OCI-LY7 (cell line): Measurements from ENCODE around the gene MUC4. TPM values are rescaled to one million over a fixed set of nuclear protein-coding genes. Genes with fewer than 3 reads are reported as not detected.

Experiments used
- BruUV-seq: library from RNA; stranded (reverse); fragments of 400-500 nt; replicated peaks from 2 replicates; lab custom pipeline; 2021; lab: Mats Ljungman, UMichigan
- CTCF ChIA-PET: fragments of 300-600 bp; sonication (Branson Sonifier 250); formaldehyde crosslinking; loops from one replicate; lab custom pipeline; 2022; ENCODE audit warnings: antibody characterized with exemption; ENCODE audit not compliant: unreplicated experiment; lab: Charles Lee
- POLR2A ChIA-PET: fragments of 300-600 bp; sonication (Branson Sonifier 250); formaldehyde crosslinking; loops from one replicate; lab custom pipeline; 2022; ENCODE audit warnings: antibody characterized with exemption; lab: Charles Lee
- DNase-seq: peaks from one replicate; pipeline ENCODE4 v3.0.0-alpha.2; 2015; ENCODE audit warnings: low spot score
- H2AFZ ChIP-seq: fragments of 200-600 bp; sonication (generic), shearing (Covaris generic); 2 replicates; pipeline ENCODE4 v1.6.1; 2014; ENCODE audit warnings: mild to moderate bottlenecking, antibody characterized with exemption, low read length, moderate library complexity
- H3K27ac ChIP-seq: fragments of 200-600 bp; sonication (generic); 2 replicates; pipeline ENCODE4 v1.5.1; 2014; ENCODE audit warnings: mixed run types, low read depth, mild to moderate bottlenecking, moderate library complexity, low read length, inconsistent platforms; ENCODE audit not compliant: poor library complexity, severe bottlenecking
- H3K36me3 ChIP-seq: fragments of 200-600 bp; sonication (generic); 2 replicates; pipeline ENCODE4 v1.6.1; 2014; ENCODE audit warnings: mild to moderate bottlenecking, antibody characterized with exemption, low read length, moderate library complexity, mixed read lengths; ENCODE audit not compliant: insufficient read depth
- H3K4me1 ChIP-seq: fragments of 200-600 bp; sonication (generic); 2 replicates; pipeline ENCODE4 v1.5.1; 2014; ENCODE audit warnings: mild to moderate bottlenecking, low read length; ENCODE audit not compliant: insufficient read depth, poor library complexity, severe bottlenecking
- H3K4me2 ChIP-seq: fragments of 200-600 bp; sonication (generic); 2 replicates; pipeline ENCODE4 v1.6.1; 2014; ENCODE audit warnings: mild to moderate bottlenecking, low read length
- H3K4me3 ChIP-seq: fragments of 200-600 bp; sonication (generic); 2 replicates; pipeline ENCODE4 v1.5.1; 2014; ENCODE audit warnings: mild to moderate bottlenecking, low read depth, low read length; ENCODE audit not compliant: poor library complexity, severe bottlenecking
- H3K79me2 ChIP-seq: fragments of 200-600 bp; sonication (generic); 2 replicates; pipeline ENCODE4 v1.6.1; 2016; ENCODE audit warnings: low read depth, mild to moderate bottlenecking, low read length, moderate library complexity, mixed read lengths; ENCODE audit not compliant: insufficient read depth
- H3K9me2 ChIP-seq: fragments of 200-600 bp; sonication (generic); 2 replicates; pipeline ENCODE4 v1.6.1; 2016; ENCODE audit warnings: mild to moderate bottlenecking, low read length, mixed read lengths; ENCODE audit not compliant: insufficient read depth
- H3K9me3 ChIP-seq: fragments of 200-600 bp; sonication (generic); 2 replicates; pipeline ENCODE4 v1.6.1; 2014; ENCODE audit warnings: mild to moderate bottlenecking, mixed run types, low read length, mixed read lengths
- H4K20me1 ChIP-seq: fragments of 200-600 bp; sonication (generic); 2 replicates; pipeline ENCODE4 v1.6.1; 2014; ENCODE audit warnings: mild to moderate bottlenecking, antibody characterized with exemption, low read length, moderate library complexity, mixed read lengths; ENCODE audit not compliant: insufficient read depth
- EZH2phosphoT487 ChIP-seq: fragments of 200-600 bp; sonication (generic); IDR thresholded peaks from 2 replicates; pipeline ENCODE4 v1.6.1; 2018; ENCODE audit warnings: low read depth, borderline replicate concordance, mild to moderate bottlenecking, mixed run types, antibody characterized with exemption, low read length, moderate library complexity, mixed read lengths
- intact Hi-C: fragments of 100-400 bp; cut with micrococcal nuclease; formaldehyde crosslinking; loops from one replicate; pipeline ENCODE4 v1.10.0; 2022; ENCODE audit not compliant: unreplicated experiment
- total RNA-seq, 2 experiments: library from RNA; depleted of rRNA in 1 of 2; stranded (reverse); fragments of >200 nt in 1 of 2; shearing (Covaris generic) in 1 of 2; gene quantifications; 2 replicates each; pipeline ENCODE4 v1.2.3, GENCODE V29; 2014 to 2022
- TF ChIP-seq, protein P1 (sequence below): fragments of 200-600 bp; sonication (generic); conservative IDR thresholded peaks from 2 replicates; pipeline ENCODE4 v1.5.1; 2014; ENCODE audit warnings: mild to moderate bottlenecking, antibody characterized with exemption, low read length, moderate library complexity, mixed read lengths

The MUC4 gene
- total RNA-seq, 2 experiments from 2014 or later = 0.03 to 0.42 TPM

DNA sequence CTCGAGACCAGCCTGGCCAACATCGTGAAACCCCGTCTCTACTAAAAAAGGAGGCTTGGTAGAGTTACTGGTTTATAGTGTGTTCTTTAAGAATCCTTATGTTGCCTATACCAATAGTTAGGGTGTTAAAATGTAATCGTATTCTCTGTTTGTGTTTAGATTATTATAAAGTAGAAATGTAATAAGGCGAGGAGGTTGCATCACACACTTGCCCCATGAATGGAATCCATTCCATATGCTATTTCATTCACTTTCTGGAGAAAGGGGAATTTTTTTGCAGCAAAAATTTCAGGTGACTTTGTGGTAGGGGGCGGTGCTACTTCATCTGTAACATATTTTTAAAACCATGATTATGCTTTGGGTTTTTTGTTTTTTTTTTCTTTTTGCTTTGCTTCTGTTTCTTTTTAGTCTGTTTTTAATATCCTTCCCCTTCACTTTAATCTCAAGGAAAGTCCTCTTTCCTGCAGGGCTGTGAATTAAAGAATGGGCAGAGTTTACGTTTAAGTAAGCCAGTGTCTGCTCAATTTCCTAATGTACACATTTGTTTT, 33.0 kb upstream of the MUC4 start:
- TF ChIP-seq, protein P1, sequence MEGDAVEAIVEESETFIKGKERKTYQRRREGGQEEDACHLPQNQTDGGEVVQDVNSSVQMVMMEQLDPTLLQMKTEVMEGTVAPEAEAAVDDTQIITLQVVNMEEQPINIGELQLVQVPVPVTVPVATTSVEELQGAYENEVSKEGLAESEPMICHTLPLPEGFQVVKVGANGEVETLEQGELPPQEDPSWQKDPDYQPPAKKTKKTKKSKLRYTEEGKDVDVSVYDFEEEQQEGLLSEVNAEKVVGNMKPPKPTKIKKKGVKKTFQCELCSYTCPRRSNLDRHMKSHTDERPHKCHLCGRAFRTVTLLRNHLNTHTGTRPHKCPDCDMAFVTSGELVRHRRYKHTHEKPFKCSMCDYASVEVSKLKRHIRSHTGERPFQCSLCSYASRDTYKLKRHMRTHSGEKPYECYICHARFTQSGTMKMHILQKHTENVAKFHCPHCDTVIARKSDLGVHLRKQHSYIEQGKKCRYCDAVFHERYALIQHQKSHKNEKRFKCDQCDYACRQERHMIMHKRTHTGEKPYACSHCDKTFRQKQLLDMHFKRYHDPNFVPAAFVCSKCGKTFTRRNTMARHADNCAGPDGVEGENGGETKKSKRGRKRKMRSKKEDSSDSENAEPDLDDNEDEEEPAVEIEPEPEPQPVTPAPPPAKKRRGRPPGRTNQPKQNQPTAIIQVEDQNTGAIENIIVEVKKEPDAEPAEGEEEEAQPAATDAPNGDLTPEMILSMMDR = no peak
- no peak for TF ChIP-seq EZH2phosphoT487
- Histone ChIP-seq H3K4me3 (no peak overlapping the region), H3K4me2 (no peak overlapping the region), H3K27ac (no peak overlapping the region), H4K20me1 (no peaks in the 10 kb centered on the region), H3K4me1 (peaks cover 3% of the 10 kb centered on the region), H3K9me3 (no peaks in the 10 kb centered on the region), H3K79me2 (no peaks in the 10 kb centered on the region), H3K36me3 (no peaks in the 10 kb centered on the region), H2AFZ (peak overlapping the region; percentile 8; the same call in 1 of the 2 replicates), H3K9me2 (no peaks in the 10 kb centered on the region)
- no TSS peak for BruUV-seq
- ChIA-PET CTCF (no interaction called here), POLR2A (interaction anchor here (0.6 kb wide), 1 partner anchor 61 kb away, joined by 3 read pairs; no protein-coding TSS in a partner anchor)
- no peak for DNase-seq
- intact Hi-C loops = no loop called here

DNA sequence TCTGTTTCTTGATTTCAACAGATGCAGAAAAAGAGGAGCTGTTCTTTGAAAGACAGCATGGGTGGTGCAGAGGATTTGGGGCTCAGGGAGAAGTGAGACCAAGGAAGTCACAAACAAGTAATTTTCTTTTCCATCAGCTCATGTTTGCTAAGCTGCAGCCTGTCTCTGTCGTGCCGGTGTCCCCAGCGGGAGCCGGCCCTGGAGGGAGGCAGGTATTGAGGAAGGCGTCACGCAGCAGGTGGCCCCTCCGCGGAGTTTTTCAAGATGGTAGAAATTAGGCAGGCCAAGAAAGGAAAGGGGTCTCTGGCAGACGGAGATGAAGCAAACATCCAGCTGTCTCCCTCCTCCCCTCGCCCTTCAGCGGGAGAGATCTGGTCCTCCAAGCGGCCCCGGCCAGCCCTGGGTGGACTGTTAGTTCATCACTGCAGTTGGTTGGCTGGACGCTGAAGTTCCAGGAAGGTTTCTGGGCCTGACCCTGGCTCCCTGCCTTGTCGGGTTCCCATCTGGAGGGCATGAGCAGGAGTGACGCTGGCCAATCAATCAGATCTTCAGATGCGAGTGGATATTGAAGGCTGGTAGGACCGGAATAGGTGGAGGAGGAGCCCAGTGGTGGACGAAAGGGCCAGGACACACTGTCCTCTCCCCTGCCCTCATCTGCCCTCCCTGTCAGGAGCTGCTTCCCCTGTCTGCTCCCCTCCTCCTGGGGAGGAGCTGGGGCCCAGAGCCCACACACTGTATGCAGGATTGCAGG, 27.7 kb upstream of the MUC4 start:
- ChIA-PET POLR2A (interaction anchor here (0.6 to 1.3 kb wide), 5 partner anchors 11 to 1596 kb away, joined by 3 to 4 read pairs (median 3); no protein-coding TSS in a partner anchor), CTCF (interaction anchor here (0.5 to 1.9 kb wide), 2 partner anchors 11 to 14 kb away, joined by 3 to 9 read pairs; no protein-coding TSS in a partner anchor)
- Histone ChIP-seq H3K9me3 (no peaks in the 10 kb centered on the region), H3K4me2 (peak overlapping the region; percentile 67), H3K27ac (peak overlapping the region; percentile 68), H3K9me2 (no peaks in the 10 kb centered on the region), H2AFZ (peak overlapping the region; percentile 70), H3K36me3 (no peaks in the 10 kb centered on the region), H3K4me3 (peak overlapping the region; percentile 11), H3K79me2 (no peaks in the 10 kb centered on the region), H4K20me1 (no peaks in the 10 kb centered on the region), H3K4me1 (peaks cover 23% of the 10 kb centered on the region)
- TF ChIP-seq EZH2phosphoT487 = no peak
- TF ChIP-seq, protein P1 = no peak
- intact Hi-C loops = no loop called here
- no TSS peak for BruUV-seq
- no peak for DNase-seq
